ENCODE results near the gene VPS26B. TPM values are rescaled to one million over a fixed set of nuclear protein-coding genes. Genes with fewer than 3 reads are reported as not detected.
A peak's percentile ranks its signal among the peaks of the same experiment; 100 is the strongest.
"Not testable (repeated sequence)": the region's sequence is repeated elsewhere in the genome, so short reads cannot be mapped to it uniquely, and the experiment has no call there.

Gene VPS26B
- 37.2 TPM for total RNA-seq
- long read RNA-seq, transcript VPS26B-201 (6 exons, 3,691 nt) = major isoform, 156 of 197 reads
- long read RNA-seq, partial matches to known transcripts = 27 of 197 reads
- long read RNA-seq, other reads (novel, unspliced or antisense) = 12 of 197 reads

- Histone ChIP-seq H3K9me3 (no peaks in the 10 kb centered on the region), H3K27ac (peak within 1 kb of the TSS; percentile 91), H3K4me1 (peaks cover 28% of the 10 kb centered on the region), H3K36me3 (peaks cover 9% of the 10 kb centered on the region), H3K27me3 (no peaks in the 10 kb centered on the region), H3K4me3 (peak within 1 kb of the TSS; percentile 86)
- intact Hi-C loops (cut with DNase I) = no loop called here
- DNase-seq = peak; percentile 98
- peak; percentile 94 for ATAC-seq
- no peak for TF ChIP-seq CTCF (IDR thresholded peaks at IDR 0.05)
These were observed at the start of gene VPS26B, which contains the start of gene NCAPD3 for GRCh38 chr11:134223836-134224709. Gene VPS26B (plus strand): TSS chr11:134224671. CDS start chr11:134225123, 452 bp downstream. Gene NCAPD3 (minus strand): TSS chr11:134223967. CDS start chr11:134223926, 41 bp downstream.

GRCh38 chr11:134176284-134176683 lies 48.2 kb upstream of the VPS26B start:
- peaks cover 47% of the 10 kb centered on the region for H3K36me3 ChIP-seq

GRCh38 chr11:134178032-134178674 lies 46.3 kb upstream of the VPS26B start:
- no peak for TF ChIP-seq CTCF (IDR thresholded peaks at IDR 0.05)
- Histone ChIP-seq H3K9me3 (no peaks in the 10 kb centered on the region), H3K36me3 (peaks cover 52% of the 10 kb centered on the region), H3K4me3 (no peak overlapping the region), H3K27ac (no peak overlapping the region), H3K27me3 (no peaks in the 10 kb centered on the region), H3K4me1 (no peaks in the 10 kb centered on the region)
- DNase-seq = no peak
- intact Hi-C loops (cut with DNase I) = no loop called here
- ATAC-seq = no peak

More at GRCh38 chr11:134176284-134176683, 48.2 kb upstream of the VPS26B start:
- no peak for TF ChIP-seq CTCF (IDR thresholded peaks at IDR 0.05)
- Histone ChIP-seq H3K9me3 (no peaks in the 10 kb centered on the region), H3K4me3 (no peak overlapping the region), H3K27me3 (no peaks in the 10 kb centered on the region), H3K4me1 (no peaks in the 10 kb centered on the region), H3K27ac (no peak overlapping the region)
- intact Hi-C loops (cut with DNase I) = no loop called here
- ATAC-seq (no peak), DNase-seq (no peak)

GRCh38 chr11:134181707-134182106 lies 42.8 kb upstream of the VPS26B start:
- Histone ChIP-seq H3K36me3 (peaks cover 41% of the 10 kb centered on the region), H3K27me3 (no peaks in the 10 kb centered on the region)
- intact Hi-C loops (cut with DNase I) = no loop called here

GRCh38 chr11:134188092-134188491 lies 36.4 kb upstream of the VPS26B start:
- H3K4me3 ChIP-seq; ATAC-seq; intact Hi-C loops (cut with DNase I); H3K27me3 ChIP-seq; H3K4me1 ChIP-seq; DNase-seq; H3K9me3 ChIP-seq; H3K27ac ChIP-seq: not testable (repeated sequence)
- H3K36me3 ChIP-seq = peaks cover 64% of the 10 kb centered on the region

More at GRCh38 chr11:134181707-134182106, 42.8 kb upstream of the VPS26B start:
- no peaks in the 10 kb centered on the region for H3K4me1 ChIP-seq
- TF ChIP-seq CTCF (IDR thresholded peaks at IDR 0.05) = no peak
- ATAC-seq (no peak), DNase-seq (no peak)
- H3K4me3 ChIP-seq = no peak overlapping the region
- no peaks in the 10 kb centered on the region for H3K9me3 ChIP-seq
- H3K27ac ChIP-seq = no peak overlapping the region

GRCh38 chr11:134196756-134197155 lies 27.7 kb upstream of the VPS26B start:
- H3K27me3 ChIP-seq = no peaks in the 10 kb centered on the region
- intact Hi-C loops (cut with DNase I) = no loop called here
- H3K4me3 ChIP-seq = no peak overlapping the region
- peaks cover 52% of the 10 kb centered on the region for H3K36me3 ChIP-seq
- TF ChIP-seq CTCF (IDR thresholded peaks at IDR 0.05) = no peak
- no peak overlapping the region for H3K27ac ChIP-seq
- no peaks in the 10 kb centered on the region for H3K9me3 ChIP-seq
- no peak for ATAC-seq
- DNase-seq = no peak
- no peaks in the 10 kb centered on the region for H3K4me1 ChIP-seq
